HCT116 (cell line): ENCODE results near the gene CEP152. TPM values are rescaled to one million over a fixed set of nuclear protein-coding genes. Genes with fewer than 3 reads are reported as not detected.

Source experiments
- ATAC-seq: fragments of 200-7000 bp; cut with Tn5 transposase; 2 replicates; pipeline ENCODE4 v1.9.1; 2020; ENCODE audit warnings: mild to moderate bottlenecking, moderate library complexity
- BruUV-seq: library from RNA; stranded (reverse); fragments of 400-500 nt; replicated peaks from 2 replicates; lab custom pipeline; 2021; lab: Mats Ljungman, UMichigan
- CTCF ChIA-PET: fragments of 300-600 bp; sonication (Branson Sonifier 250); formaldehyde crosslinking; loops from one replicate; lab custom pipeline; 2021; ENCODE audit warnings: antibody characterized with exemption; lab: Charles Lee
- POLR2A ChIA-PET: fragments of 300-600, 350-600 bp; sonication (Branson Sonifier 250); formaldehyde crosslinking; loops from one replicate; lab custom pipeline; 2021; ENCODE audit warnings: antibody characterized with exemption; lab: Charles Lee
- RAD21 ChIA-PET, 2 experiments: fragments of 300-600 bp; sonication (Branson Sonifier 250); formaldehyde crosslinking; loops; one replicate each; lab custom pipeline; 2023; ENCODE audit warnings: low total read pairs in 2 of 2; ENCODE audit not compliant: uncharacterized antibody in 2 of 2, unreplicated experiment in 2 of 2, low non-redundant PET in 1 of 2; lab: Charles Lee
- DNase-seq: peaks from one replicate; pipeline ENCODE4 v3.0.0-alpha.2; 2010; ENCODE audit warnings: low read depth, low spot score
- H2AFZ ChIP-seq: fragments of 200-600 bp; shearing (Covaris generic), sonication (generic); 2 replicates; pipeline ENCODE4 v1.6.1; 2017; ENCODE audit warnings: low read depth, mixed run types, mixed read lengths, antibody characterized with exemption, low read length; ENCODE audit not compliant: poor library complexity, severe bottlenecking
- H3K27ac ChIP-seq: 2 replicates; pipeline ENCODE4 v1.5.1; 2012; ENCODE audit warnings: low read depth, low read length
- H3K27me3 ChIP-seq: fragments of 200-600 bp; sonication (generic); 2 replicates; pipeline ENCODE4 v1.6.1; 2016; ENCODE audit warnings: mixed run types, low read length, mixed read lengths; ENCODE audit not compliant: insufficient read depth
- H3K36me3 ChIP-seq, 2 experiments: fragments of 200-500 bp in 1 of 2; fragments of 200-600 bp in 1 of 2; sonication (Bioruptor generic) in 1 of 2; sonication (generic) in 1 of 2; 2 replicates each; pipeline versions ENCODE4 v1.5.1 to v1.6.1; 2014 to 2016; ENCODE audit warnings: low read length in 2 of 2, inconsistent platforms in 1 of 2, mixed read lengths in 1 of 2, mixed run types in 1 of 2; ENCODE audit not compliant: insufficient read depth in 2 of 2, control insufficient read depth in 1 of 2
- H3K4me1 ChIP-seq, 2 experiments: fragments of 200-600 bp in 1 of 2; sonication (generic) in 1 of 2; 2 replicates each; pipeline versions ENCODE4 v1.5.1 to v1.6.1; 2012 to 2017; ENCODE audit warnings: low read length in 2 of 2, inconsistent platforms in 1 of 2, mild to moderate bottlenecking in 1 of 2, mixed read lengths in 1 of 2, mixed run types in 1 of 2, moderate library complexity in 1 of 2; ENCODE audit not compliant: insufficient read depth in 2 of 2, control insufficient read depth in 1 of 2
- H3K4me2 ChIP-seq: fragments of 200-600 bp; sonication (generic); 2 replicates; pipeline ENCODE4 v1.6.1; 2017; ENCODE audit warnings: mixed run types, low read length, mixed read lengths
- H3K4me3 ChIP-seq, 2 experiments: fragments of 200-600 bp in 1 of 2; sonication (generic) in 1 of 2; replicated peaks in 1 of 2; 2 replicates each; pipeline ENCODE4 v1.5.1; 2011 to 2016; ENCODE audit warnings: low read length in 2 of 2, control low read depth in 1 of 2, low read depth in 1 of 2, mild to moderate bottlenecking in 1 of 2, mixed read lengths in 1 of 2, mixed run types in 1 of 2
- H3K79me2 ChIP-seq: fragments of 200-600 bp; sonication (generic); 2 replicates; pipeline ENCODE4 v1.6.1; 2017; ENCODE audit warnings: mild to moderate bottlenecking, mixed run types, low read length, moderate library complexity, mixed read lengths; ENCODE audit not compliant: insufficient read depth
- H3K9ac ChIP-seq: fragments of 200-600 bp; sonication (generic); 2 replicates; pipeline ENCODE4 v1.6.1; 2016; ENCODE audit warnings: low read length, mixed read lengths
- H3K9me2 ChIP-seq: fragments of 200-600 bp; sonication (generic), shearing (Covaris generic); 2 replicates; pipeline ENCODE4 v1.6.1; 2017; ENCODE audit warnings: mixed run types, mild to moderate bottlenecking, moderate library complexity; ENCODE audit not compliant: insufficient read depth
- H3K9me3 ChIP-seq, 2 experiments: fragments of 200-500 bp in 1 of 2; fragments of 200-600 bp in 1 of 2; sonication (Bioruptor generic) in 1 of 2; sonication (generic) in 1 of 2; 2 replicates each; pipeline ENCODE4 v1.6.1; 2014 to 2017; ENCODE audit warnings: low read length in 2 of 2, mixed read lengths in 2 of 2, inconsistent platforms in 1 of 2, low read depth in 1 of 2, mild to moderate bottlenecking in 1 of 2, mixed run types in 1 of 2, moderate library complexity in 1 of 2; ENCODE audit not compliant: control insufficient read depth in 1 of 2, insufficient read depth in 1 of 2
- H4K20me1 ChIP-seq: fragments of 200-600 bp; sonication (generic), shearing (Covaris generic); 2 replicates; pipeline ENCODE4 v1.6.1; 2017; ENCODE audit warnings: mixed run types, mild to moderate bottlenecking, moderate library complexity; ENCODE audit not compliant: insufficient read depth
- ELF1 ChIP-seq: IDR thresholded peaks from 2 replicates; pipeline ENCODE4 v1.6.1; 2012; ENCODE audit warnings: low read depth, borderline replicate concordance
- EZH2phosphoT487 ChIP-seq: fragments of 200-600 bp; IDR thresholded peaks from 2 replicates; pipeline ENCODE4 v1.6.1; 2018; ENCODE audit warnings: antibody characterized with exemption, borderline replicate concordance
- MAX ChIP-seq: IDR thresholded peaks from 2 replicates; pipeline ENCODE4 v1.6.1; 2012
- POLR2A ChIP-seq: IDR thresholded peaks from 2 replicates; pipeline ENCODE4 v1.7.0; 2011; ENCODE audit warnings: borderline replicate concordance; ENCODE audit not compliant: insufficient read depth, insufficient read length; ENCODE audit errors: extremely low read depth
- REST ChIP-seq: IDR thresholded peaks from 2 replicates; pipeline ENCODE4 v1.6.1; 2012; ENCODE audit warnings: low read depth
- SIN3A ChIP-seq: IDR thresholded peaks from 2 replicates; pipeline ENCODE4 v1.6.1; 2012; ENCODE audit warnings: low read depth
- ZNF274 ChIP-seq: fragments of 200-500 bp; sonication (Bioruptor generic); IDR thresholded peaks from 2 replicates; pipeline ENCODE4 v1.6.1; 2014; ENCODE audit warnings: mild to moderate bottlenecking, low read depth, low read length, inconsistent platforms
- intact Hi-C: fragments of 100-400 bp; cut with micrococcal nuclease; formaldehyde crosslinking; loops from 2 replicates; pipeline ENCODE4 v1.10.0; 2022
- total RNA-seq: library from RNA; stranded (reverse); gene quantifications from one replicate; pipeline ENCODE4 v1.2.1, GENCODE V29; 2021; ENCODE audit not compliant: unreplicated experiment
- TF ChIP-seq, protein P1 (sequence below), 3 experiments: fragments of 200-600 bp in 1 of 3; sonication (generic) in 1 of 3; IDR thresholded peaks in 2 of 3; conservative IDR thresholded peaks in 1 of 3; 2 replicates each; pipeline ENCODE4 v1.5.1; 2012 to 2017; ENCODE audit warnings: low read depth in 2 of 3, low read length in 2 of 3, antibody characterized with exemption in 1 of 3, borderline replicate concordance in 1 of 3, control low read depth in 1 of 3, mild to moderate bottlenecking in 1 of 3, mixed read lengths in 1 of 3, mixed run types in 1 of 3, moderate library complexity in 1 of 3; ENCODE audit not compliant: insufficient read depth in 1 of 3

CEP152 gene
- total RNA-seq, 1 experiment from 2014 or later: 19.7 TPM

DNA sequence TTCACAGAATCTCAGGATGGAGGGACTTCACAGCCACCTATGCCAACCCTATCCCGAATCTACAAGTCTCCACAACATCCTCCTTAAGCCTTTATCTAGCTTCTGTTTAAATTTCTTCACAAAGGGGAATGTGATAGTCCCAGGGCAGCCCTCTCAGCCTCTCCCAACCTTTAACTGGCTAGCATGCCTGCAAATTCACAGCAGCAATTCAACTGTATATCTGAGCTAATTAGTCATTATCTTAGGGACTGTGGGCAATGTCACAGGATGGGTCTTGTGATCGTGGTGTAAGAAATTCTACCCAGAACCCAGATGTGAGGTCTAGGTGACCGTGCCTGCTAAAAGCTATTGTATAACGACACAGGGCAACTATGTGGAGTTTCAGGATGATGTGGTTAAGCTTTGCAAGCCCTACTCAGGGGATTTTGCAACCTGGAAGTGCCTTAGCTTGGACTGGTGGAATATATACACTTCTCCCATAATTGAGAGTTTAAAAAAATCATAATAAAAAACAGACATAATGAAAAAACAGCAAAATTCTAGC is 99.8 kb downstream of the CEP152 start:
- BruUV-seq: no TSS peak
- no peak for DNase-seq
- RAD21 ChIA-PET: no interaction called here

More for the DNA sequence above, 99.8 kb downstream of the CEP152 start:
- Histone ChIP-seq H3K79me2 (no peaks in the 10 kb centered on the region), H3K4me3 (no peak overlapping the region), H4K20me1 (no peaks in the 10 kb centered on the region), H3K36me3 (no peaks in the 10 kb centered on the region), H3K27me3 (no peaks in the 10 kb centered on the region), H3K27ac (no peak overlapping the region), H2AFZ (no peak overlapping the region), H3K9me2 (0 out of 2 replicates have a peak, but pooled peaks cover 3% of the 10 kb centered on the region), H3K4me1 (no peaks in the 10 kb centered on the region), H3K4me2 (no peak overlapping the region), H3K9me3 (peaks cover 0 to 3% of the 10 kb centered on the region in 2 experiments; a peak in 1 of 4 replicates), H3K9ac (no peak overlapping the region)
- ChIA-PET CTCF (no interaction called here), POLR2A (no interaction called here)
- no peak for TF ChIP-seq SIN3A
- no peak for TF ChIP-seq EZH2phosphoT487
- TF ChIP-seq ZNF274: no peak
- no peak for TF ChIP-seq POLR2A
- TF ChIP-seq, protein P1, sequence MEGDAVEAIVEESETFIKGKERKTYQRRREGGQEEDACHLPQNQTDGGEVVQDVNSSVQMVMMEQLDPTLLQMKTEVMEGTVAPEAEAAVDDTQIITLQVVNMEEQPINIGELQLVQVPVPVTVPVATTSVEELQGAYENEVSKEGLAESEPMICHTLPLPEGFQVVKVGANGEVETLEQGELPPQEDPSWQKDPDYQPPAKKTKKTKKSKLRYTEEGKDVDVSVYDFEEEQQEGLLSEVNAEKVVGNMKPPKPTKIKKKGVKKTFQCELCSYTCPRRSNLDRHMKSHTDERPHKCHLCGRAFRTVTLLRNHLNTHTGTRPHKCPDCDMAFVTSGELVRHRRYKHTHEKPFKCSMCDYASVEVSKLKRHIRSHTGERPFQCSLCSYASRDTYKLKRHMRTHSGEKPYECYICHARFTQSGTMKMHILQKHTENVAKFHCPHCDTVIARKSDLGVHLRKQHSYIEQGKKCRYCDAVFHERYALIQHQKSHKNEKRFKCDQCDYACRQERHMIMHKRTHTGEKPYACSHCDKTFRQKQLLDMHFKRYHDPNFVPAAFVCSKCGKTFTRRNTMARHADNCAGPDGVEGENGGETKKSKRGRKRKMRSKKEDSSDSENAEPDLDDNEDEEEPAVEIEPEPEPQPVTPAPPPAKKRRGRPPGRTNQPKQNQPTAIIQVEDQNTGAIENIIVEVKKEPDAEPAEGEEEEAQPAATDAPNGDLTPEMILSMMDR (IDR thresholded peaks at IDR 0.05 in 2 of 3, conservative IDR thresholded peaks at IDR 0.05 in 1 of 3; ENCODE audit: borderline replicate concordance in 1 of 3, insufficient read depth in 1 of 3, low read depth in 2 of 3, low read length in 2 of 3): no peak
- TF ChIP-seq MAX: no peak
- TF ChIP-seq ELF1: no peak
- TF ChIP-seq REST: no peak
- ATAC-seq: no peak
- intact Hi-C loops: no loop called here
